Measurements from ENCODE around the gene TGFBR2.
"Not testable (repeated sequence)": the region's sequence is repeated elsewhere in the genome, so short reads cannot be mapped to it uniquely, and the experiment has no call there.

The TGFBR2 gene

GRCh38 chr3:30658328-30659052 lies 52.1 kb downstream of the TGFBR2 start:
- DNase-seq (ENCODE audit: low spot score): no peak

- no peak for DNase-seq (ENCODE audit: low spot score)
Measured at GRCh38 chr3:30659270-30660130, 53.1 kb downstream of the TGFBR2 start.

GRCh38 chr3:30660136-30660535 lies 53.7 kb downstream of the TGFBR2 start:
- DNase-seq (ENCODE audit: low spot score): no peak

GRCh38 chr3:30660656-30661055 lies 54.3 kb downstream of the TGFBR2 start:
- no peak for DNase-seq (ENCODE audit: low spot score)

- no peak for DNase-seq (ENCODE audit: low spot score)
Measured at GRCh38 chr3:30661098-30661873, 54.9 kb downstream of the TGFBR2 start.

GRCh38 chr3:30662836-30663235 lies 56.4 kb downstream of the TGFBR2 start:
- DNase-seq (ENCODE audit: low spot score): no peak

GRCh38 chr3:30663533-30664241 lies 57.3 kb downstream of the TGFBR2 start:
- no peak for DNase-seq (ENCODE audit: low spot score)

GRCh38 chr3:30664459-30664858 lies 58.1 kb downstream of the TGFBR2 start:
- DNase-seq (ENCODE audit: low spot score): no peak

GRCh38 chr3:30664884-30665283 lies 58.5 kb downstream of the TGFBR2 start:
- DNase-seq (ENCODE audit: low spot score): no peak

- DNase-seq (ENCODE audit: low spot score): no peak
Measured at GRCh38 chr3:30665539-30665938, 59.1 kb downstream of the TGFBR2 start.

- DNase-seq (ENCODE audit: low spot score): no peak
Measured at GRCh38 chr3:30666572-30667279, 60.3 kb downstream of the TGFBR2 start.

- peak; percentile 61 for DNase-seq (ENCODE audit: low spot score)
Measured at GRCh38 chr3:30667280-30667651, 60.9 kb downstream of the TGFBR2 start.

- DNase-seq (ENCODE audit: low spot score): no peak
Measured at GRCh38 chr3:30668051-30668609, 61.7 kb downstream of the TGFBR2 start.

GRCh38 chr3:30669360-30669934 lies 63.0 kb downstream of the TGFBR2 start:
- DNase-seq (ENCODE audit: low spot score): not testable (repeated sequence)

GRCh38 chr3:30670292-30670691 lies 63.9 kb downstream of the TGFBR2 start:
- no peak for DNase-seq (ENCODE audit: low spot score)

GRCh38 chr3:30671527-30672286 lies 65.3 kb downstream of the TGFBR2 start:
- DNase-seq (ENCODE audit: low spot score): no peak

GRCh38 chr3:30672287-30672735 lies 65.9 kb downstream of the TGFBR2 start:
- no peak for DNase-seq (ENCODE audit: low spot score)

- no peak for DNase-seq (ENCODE audit: low spot score)
Measured at GRCh38 chr3:30672959-30673358, 66.6 kb downstream of the TGFBR2 start.

GRCh38 chr3:30673425-30674341 lies 67.3 kb downstream of the TGFBR2 start:
- no peak for DNase-seq (ENCODE audit: low spot score)

Measured in iPS-NIHi11 (cell line).